IMR-90 (cell line): Measurements from ENCODE around the gene SLC4A8. TPM values are rescaled to one million over a fixed set of nuclear protein-coding genes. Genes with fewer than 3 reads are reported as not detected.

ENCODE experiments used
- ATAC-seq: fragments of 200-7000 bp; cut with Tn5 transposase; 2 replicates; pipeline ENCODE4 v1.9.1; 2020; ENCODE audit warnings: low read depth, mild to moderate bottlenecking, moderate library complexity
- BruUV-seq: library from RNA; stranded (reverse); fragments of 400-500 nt; replicated peaks from 2 replicates; lab custom pipeline; 2021; lab: Mats Ljungman, UMichigan
- CTCF ChIA-PET: fragments of 300-600 bp; formaldehyde crosslinking; extraction: SDS; loops from one replicate; lab custom pipeline; 2021; ENCODE audit warnings: antibody characterized with exemption; lab: Yijun Ruan, JAX
- POLR2A ChIA-PET: fragments of 300-600 bp; sonication (Branson Sonifier 250); formaldehyde crosslinking; loops from one replicate; lab custom pipeline; 2022; ENCODE audit warnings: antibody characterized with exemption; ENCODE audit not compliant: unreplicated experiment; lab: Charles Lee
- DNase-seq: peaks from one replicate; pipeline ENCODE4 v3.0.0; 2013
- H2AFZ ChIP-seq: replicated peaks from 2 replicates; pipeline ENCODE3; 2013; ENCODE audit warnings: low read length, mild to moderate bottlenecking; ENCODE audit not compliant: poor library complexity
- H2AK5ac ChIP-seq: 2 replicates; pipeline ENCODE4 v1.6.1; 2013; ENCODE audit warnings: low read depth, low read length, inconsistent platforms
- H2AK9ac ChIP-seq: replicated peaks from 2 replicates; pipeline ENCODE3; 2013; ENCODE audit warnings: mild to moderate bottlenecking, low read depth, low read length, moderate library complexity; ENCODE audit not compliant: poor library complexity
- H2BK120ac ChIP-seq: 2 replicates; pipeline ENCODE4 v1.6.1; 2013; ENCODE audit warnings: low read depth, low read length, inconsistent platforms
- H2BK15ac ChIP-seq: 3 replicates; pipeline ENCODE4 v1.6.1; 2013; ENCODE audit warnings: low read depth, low read length, inconsistent platforms
- H2BK20ac ChIP-seq: 2 replicates; pipeline ENCODE4 v1.6.1; 2013; ENCODE audit warnings: low read depth, mild to moderate bottlenecking, inconsistent platforms, low read length, moderate library complexity
- H2BK5ac ChIP-seq: 2 replicates; pipeline ENCODE4 v1.6.1; 2013; ENCODE audit warnings: mild to moderate bottlenecking, low read depth, low read length, inconsistent platforms; ENCODE audit not compliant: poor library complexity, severe bottlenecking
- H3K14ac ChIP-seq: replicated peaks from 2 replicates; pipeline ENCODE4 v1.6.1; 2013; ENCODE audit warnings: low read depth, low read length, inconsistent platforms
- H3K18ac ChIP-seq: 2 replicates; pipeline ENCODE4 v1.6.1; 2013; ENCODE audit warnings: low read depth, low read length, control low read depth
- H3K23ac ChIP-seq: 2 replicates; pipeline ENCODE4 v1.6.1; 2013; ENCODE audit warnings: low read depth, low read length, inconsistent platforms
- H3K27ac ChIP-seq: 2 replicates; pipeline ENCODE4 v1.5.1; 2013; ENCODE audit warnings: mild to moderate bottlenecking, control low read depth, low read length; ENCODE audit not compliant: insufficient read depth
- H3K27me3 ChIP-seq: 2 replicates; pipeline ENCODE4 v1.6.1; 2013; ENCODE audit warnings: low read length; ENCODE audit not compliant: control insufficient read depth, insufficient read depth
- H3K36me3 ChIP-seq: 2 replicates; pipeline ENCODE4 v1.6.1; 2013; ENCODE audit warnings: low read length, mixed read lengths; ENCODE audit not compliant: control insufficient read depth, insufficient read depth
- H3K4ac ChIP-seq: 2 replicates; pipeline ENCODE4 v1.6.1; 2013; ENCODE audit warnings: low read depth, low read length, inconsistent platforms
- H3K4me1 ChIP-seq: 2 replicates; pipeline ENCODE4 v1.6.1; 2013; ENCODE audit warnings: low read length, mixed read lengths; ENCODE audit not compliant: control insufficient read depth, insufficient read depth
- H3K4me2 ChIP-seq: 2 replicates; pipeline ENCODE4 v1.6.1; 2013; ENCODE audit warnings: low read depth, mild to moderate bottlenecking, control low read depth, low read length, moderate library complexity
- H3K4me3 ChIP-seq: 2 replicates; pipeline ENCODE4 v1.5.1; 2013; ENCODE audit warnings: low read depth, mild to moderate bottlenecking, control low read depth, low read length, moderate library complexity; ENCODE audit not compliant: insufficient read depth
- H3K56ac ChIP-seq: 2 replicates; pipeline ENCODE4 v1.6.1; 2013; ENCODE audit warnings: low read length, inconsistent platforms; ENCODE audit not compliant: insufficient read depth; ENCODE audit errors: extremely low read depth
- H3K79me1 ChIP-seq, 2 experiments: 2 replicates each; pipeline ENCODE4 v1.6.1; 2013; ENCODE audit warnings: low read length in 2 of 2, inconsistent platforms in 1 of 2, low read depth in 1 of 2
- H3K9ac ChIP-seq: 2 replicates; pipeline ENCODE4 v1.6.1; 2013; ENCODE audit warnings: low read depth, low read length, control low read depth
- H3K9me1 ChIP-seq: 2 replicates; pipeline ENCODE4 v1.6.1; 2013; ENCODE audit warnings: low read length, inconsistent platforms; ENCODE audit not compliant: insufficient read depth
- H3K9me3 ChIP-seq: 2 replicates; pipeline ENCODE4 v1.6.1; 2013; ENCODE audit warnings: low read length; ENCODE audit not compliant: control insufficient read depth, insufficient read depth
- H4K20me1 ChIP-seq: 2 replicates; pipeline ENCODE4 v1.6.1; 2013; ENCODE audit warnings: low read length, inconsistent platforms; ENCODE audit not compliant: insufficient read depth
- H4K5ac ChIP-seq: 2 replicates; pipeline ENCODE4 v1.6.1; 2013; ENCODE audit warnings: mild to moderate bottlenecking, low read depth, low read length, control low read depth
- H4K8ac ChIP-seq, 2 experiments: 2 replicates each; pipeline ENCODE4 v1.6.1; 2013; ENCODE audit warnings: low read depth in 2 of 2, low read length in 2 of 2, control low read depth in 1 of 2, inconsistent platforms in 1 of 2
- H4K91ac ChIP-seq: 2 replicates; pipeline ENCODE4 v1.6.1; 2013; ENCODE audit warnings: low read depth, low read length, inconsistent platforms; ENCODE audit not compliant: insufficient read depth
- USF2 ChIP-seq: fragments of 150-350 bp; IDR thresholded peaks from 2 replicates; pipeline ENCODE4 v1.6.1; 2017; ENCODE audit warnings: mild to moderate bottlenecking, antibody characterized with exemption, low read length, low read depth
- WGBS, 2 experiments: methylation state at CpG; one replicate each; pipeline versions ENCODE4 v1.1.5 to v1.1.7; 2013; ENCODE audit warnings: missing lambda C conversion rate in 2 of 2; ENCODE audit not compliant: insufficient read length in 1 of 2; ENCODE audit errors: extremely low coverage in 2 of 2; 5-methylcytosine and 5-hydroxymethylcytosine counted together
- dilution Hi-C: fragments of 300-500 bp; cut with HindIII; formaldehyde crosslinking; loops from one replicate; pipeline ENCODE4 v1.14.3; 2018; ENCODE audit warnings: low sequenced_read_pairs; ENCODE audit not compliant: unreplicated experiment
- in situ Hi-C: fragments of 300-500 bp; cut with MboI; formaldehyde crosslinking; loops from 3 replicates; pipeline ENCODE4 v1.14.3; 2019; ENCODE audit warnings: low sequenced_read_pairs, inconsistent platforms, mixed read lengths
- intact Hi-C: fragments of 100-400 bp; cut with micrococcal nuclease; formaldehyde crosslinking; loops from 2 replicates; pipeline ENCODE4 v1.10.0; 2022
- polyA plus RNA-seq, 3 experiments: library from polyadenylated mRNA; depleted of rRNA; stranded (reverse); fragments of >200 nt; gene quantifications; 2 replicates each; pipeline ENCODE4 v1.2.3, GENCODE V29; 2012; ENCODE audit warnings: low replicate concordance in 1 of 3
- total RNA-seq: library from RNA; depleted of rRNA; stranded (reverse); fragments of >200 nt; gene quantifications from 2 replicates; pipeline ENCODE4 v1.2.3, GENCODE V29; 2012
- TF ChIP-seq, protein P1 (sequence below): conservative IDR thresholded peaks from 2 replicates; pipeline ENCODE4 v1.5.1; 2012; ENCODE audit warnings: mild to moderate bottlenecking, low read depth, low read length, improper control_type of control experiment

SLC4A8 gene
- total and polyA plus RNA-seq, 2 of the 4 experiments (the other 2 are of a cell fraction) = 3.1 to 5.2 TPM

GRCh38 chr12:51521554-51522276 is 97.1 kb downstream of the SLC4A8 start:
- H3K9me1 ChIP-seq = peaks cover 3% of the 10 kb centered on the region; the same call in 1 of the 2 replicates
- H2BK15ac ChIP-seq = no peak overlapping the region
- H3K4ac ChIP-seq = no peak overlapping the region
- 89% methylated on average over 5 of the region's 9 CpGs; no CpG with 5 or more reads in 1 of the 2 experiments for WGBS, 2 experiments
- BruUV-seq = no TSS peak
- H3K4me1 ChIP-seq = no peaks in the 10 kb centered on the region
- H4K8ac ChIP-seq = no peak overlapping the region
- H2AFZ ChIP-seq = no peak overlapping the region
- H2BK20ac ChIP-seq = no peak overlapping the region
- no peak for ATAC-seq
- H3K56ac ChIP-seq = no peak overlapping the region
- dilution Hi-C loops = no loop called here
- DNase-seq = peak; percentile 29
- no peak overlapping the region for H3K18ac ChIP-seq
- no peaks in the 10 kb centered on the region for H3K79me1 ChIP-seq
- H4K5ac ChIP-seq = no peak overlapping the region
- no peak overlapping the region for H2BK120ac ChIP-seq
- in situ Hi-C loops = no loop called here
- intact Hi-C loops = no loop called here
- POLR2A ChIA-PET = no interaction called here
- CTCF ChIA-PET = interaction anchor here (1.0 to 1.4 kb wide), 2 partner anchors 10 to 11 kb away, joined by 3 read pairs; no protein-coding TSS in a partner anchor
- H3K23ac ChIP-seq = no peak overlapping the region
- no peak overlapping the region for H3K4me2 ChIP-seq
- H2AK9ac ChIP-seq = peak overlapping the region; percentile 56
- no peak overlapping the region for H3K27ac ChIP-seq
- TF ChIP-seq, protein P1, sequence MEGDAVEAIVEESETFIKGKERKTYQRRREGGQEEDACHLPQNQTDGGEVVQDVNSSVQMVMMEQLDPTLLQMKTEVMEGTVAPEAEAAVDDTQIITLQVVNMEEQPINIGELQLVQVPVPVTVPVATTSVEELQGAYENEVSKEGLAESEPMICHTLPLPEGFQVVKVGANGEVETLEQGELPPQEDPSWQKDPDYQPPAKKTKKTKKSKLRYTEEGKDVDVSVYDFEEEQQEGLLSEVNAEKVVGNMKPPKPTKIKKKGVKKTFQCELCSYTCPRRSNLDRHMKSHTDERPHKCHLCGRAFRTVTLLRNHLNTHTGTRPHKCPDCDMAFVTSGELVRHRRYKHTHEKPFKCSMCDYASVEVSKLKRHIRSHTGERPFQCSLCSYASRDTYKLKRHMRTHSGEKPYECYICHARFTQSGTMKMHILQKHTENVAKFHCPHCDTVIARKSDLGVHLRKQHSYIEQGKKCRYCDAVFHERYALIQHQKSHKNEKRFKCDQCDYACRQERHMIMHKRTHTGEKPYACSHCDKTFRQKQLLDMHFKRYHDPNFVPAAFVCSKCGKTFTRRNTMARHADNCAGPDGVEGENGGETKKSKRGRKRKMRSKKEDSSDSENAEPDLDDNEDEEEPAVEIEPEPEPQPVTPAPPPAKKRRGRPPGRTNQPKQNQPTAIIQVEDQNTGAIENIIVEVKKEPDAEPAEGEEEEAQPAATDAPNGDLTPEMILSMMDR = 0 out of 2 replicates have a peak, but pooled peaks have one; percentile 30
- TF ChIP-seq USF2 = no peak
- no peak overlapping the region for H3K4me3 ChIP-seq
- peaks cover 2% of the 10 kb centered on the region; the same call in 1 of the 2 replicates for H3K27me3 ChIP-seq
- no peak overlapping the region for H4K91ac ChIP-seq
- H3K14ac ChIP-seq = no peak overlapping the region
- no peak overlapping the region for H2BK5ac ChIP-seq
- no peaks in the 10 kb centered on the region for H3K9me3 ChIP-seq
- H3K36me3 ChIP-seq = no peaks in the 10 kb centered on the region
- H4K20me1 ChIP-seq = no peaks in the 10 kb centered on the region
- no peak overlapping the region for H3K9ac ChIP-seq
- no peak overlapping the region for H2AK5ac ChIP-seq
